HG03175 (cell line): ENCODE measurements around the gene INTS14.

Experiments used
- ATAC-seq: cut with Tn5 transposase; IDR thresholded peaks from one replicate; pipeline ENCODE4 v1.9.1; 2021; ENCODE audit warnings: mild to moderate bottlenecking, moderate library complexity; ENCODE audit not compliant: unreplicated experiment

Gene INTS14

DNA sequence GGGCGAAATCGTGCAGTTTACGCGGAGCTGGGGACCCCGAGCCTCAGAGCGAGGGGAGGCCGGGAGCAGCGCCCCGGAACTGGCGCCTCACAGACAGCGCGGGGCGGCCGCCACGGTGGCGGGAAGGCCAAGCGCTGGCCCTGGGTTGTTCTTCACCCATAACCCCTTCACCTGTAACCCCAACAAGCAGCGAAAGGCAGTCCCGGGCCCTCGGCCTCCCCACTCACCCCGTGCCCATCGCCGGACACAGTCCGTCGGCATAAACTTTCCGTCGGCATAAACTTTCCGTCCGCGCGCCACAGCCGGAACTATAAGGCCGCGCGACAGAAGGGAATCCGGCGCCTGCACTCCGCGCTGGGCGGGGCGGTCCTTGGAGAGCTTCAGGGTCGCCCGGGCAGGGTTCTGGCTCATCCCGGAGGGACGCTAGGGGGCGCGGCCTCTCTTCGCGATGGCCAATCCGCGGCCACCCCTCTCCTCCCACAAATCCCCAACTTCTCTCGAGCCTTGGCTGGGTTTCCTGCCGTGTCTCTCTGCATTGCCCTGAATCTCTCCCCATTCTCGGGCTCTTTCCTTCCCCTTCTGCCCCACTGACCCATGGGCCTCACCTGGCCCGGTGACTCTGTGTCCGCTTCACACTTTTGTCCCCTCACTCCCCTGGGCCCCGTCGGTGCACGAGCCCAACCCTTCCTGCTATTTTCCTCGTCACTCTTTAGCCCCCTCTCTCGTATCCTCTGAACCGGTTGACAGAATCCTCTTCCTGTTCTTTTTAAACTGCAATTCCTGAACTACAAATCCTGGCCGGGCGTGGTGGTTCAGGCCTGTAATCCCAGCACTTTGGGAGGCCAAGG is at the start of gene INTS14:
INTS14 (minus strand) TSS at position 261 of the 848 bp plus-strand sequence. CDS start 3,751 bp downstream, outside the sequence.
- peak; percentile 94 for ATAC-seq

DNA sequence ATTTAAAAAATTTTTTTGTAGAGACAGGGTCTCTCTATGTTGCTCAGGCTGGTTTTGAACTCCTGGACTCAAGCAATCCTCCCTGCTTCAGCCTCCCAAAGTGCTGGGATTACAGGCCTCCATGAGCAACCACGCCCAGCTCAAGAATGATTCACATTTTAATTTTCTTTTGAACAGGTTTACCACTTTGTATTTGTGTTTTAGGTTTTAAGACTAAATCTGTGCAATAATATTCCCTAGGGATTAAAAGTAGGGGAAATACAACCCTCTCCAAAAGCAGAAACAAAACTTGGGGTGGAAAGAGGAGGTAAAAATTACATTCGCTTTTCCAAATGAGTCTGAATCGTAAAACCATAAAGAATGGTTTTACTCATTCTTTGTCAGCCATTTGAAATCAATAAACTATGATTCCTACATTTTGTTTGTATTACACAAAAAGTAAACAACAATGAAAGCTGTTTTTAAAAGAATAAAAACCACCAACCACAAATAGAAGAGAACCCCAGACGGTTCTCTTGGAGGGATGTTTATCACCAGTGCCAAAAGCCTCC is 48.6 kb upstream of the INTS14 start:
- no peak for ATAC-seq

DNA sequence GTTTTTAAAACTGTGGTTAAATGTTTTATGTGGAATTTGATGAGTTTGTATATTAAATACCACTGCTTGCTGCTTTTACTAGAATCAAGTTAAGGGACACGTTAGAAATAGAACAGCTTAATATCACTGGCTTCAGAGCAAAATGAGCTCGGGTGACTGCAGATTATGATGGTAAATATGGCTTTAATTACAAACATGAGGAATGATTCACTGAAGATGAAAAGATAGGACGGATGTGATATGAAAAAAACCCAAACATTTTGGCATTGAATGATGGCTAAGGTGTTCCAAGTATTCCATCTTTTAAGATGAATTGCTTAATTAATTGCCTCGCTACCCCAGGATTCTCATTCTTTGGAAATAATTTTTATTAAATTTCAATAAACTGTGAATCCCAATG is 44.5 kb upstream of the INTS14 start:
- no peak for ATAC-seq

DNA sequence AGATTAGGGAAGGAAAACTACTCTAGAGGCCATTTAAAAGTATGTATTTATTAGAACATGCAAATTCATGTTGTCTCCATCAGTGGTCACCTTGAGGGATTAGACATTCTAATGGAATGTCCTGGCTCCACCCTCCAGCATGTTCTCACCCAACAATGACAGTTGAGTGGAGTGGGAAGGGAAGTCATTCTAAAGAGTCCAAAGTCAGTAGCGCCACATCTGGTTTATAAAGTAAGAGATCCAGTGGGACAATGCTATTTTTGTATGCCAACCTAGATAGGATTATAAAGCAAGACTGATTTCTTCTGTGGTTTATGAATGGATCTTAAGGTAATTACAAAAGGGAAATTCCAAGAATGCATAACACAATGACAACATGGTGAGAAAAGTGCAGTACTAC is 44.1 kb upstream of the INTS14 start:
- ATAC-seq = no peak

DNA sequence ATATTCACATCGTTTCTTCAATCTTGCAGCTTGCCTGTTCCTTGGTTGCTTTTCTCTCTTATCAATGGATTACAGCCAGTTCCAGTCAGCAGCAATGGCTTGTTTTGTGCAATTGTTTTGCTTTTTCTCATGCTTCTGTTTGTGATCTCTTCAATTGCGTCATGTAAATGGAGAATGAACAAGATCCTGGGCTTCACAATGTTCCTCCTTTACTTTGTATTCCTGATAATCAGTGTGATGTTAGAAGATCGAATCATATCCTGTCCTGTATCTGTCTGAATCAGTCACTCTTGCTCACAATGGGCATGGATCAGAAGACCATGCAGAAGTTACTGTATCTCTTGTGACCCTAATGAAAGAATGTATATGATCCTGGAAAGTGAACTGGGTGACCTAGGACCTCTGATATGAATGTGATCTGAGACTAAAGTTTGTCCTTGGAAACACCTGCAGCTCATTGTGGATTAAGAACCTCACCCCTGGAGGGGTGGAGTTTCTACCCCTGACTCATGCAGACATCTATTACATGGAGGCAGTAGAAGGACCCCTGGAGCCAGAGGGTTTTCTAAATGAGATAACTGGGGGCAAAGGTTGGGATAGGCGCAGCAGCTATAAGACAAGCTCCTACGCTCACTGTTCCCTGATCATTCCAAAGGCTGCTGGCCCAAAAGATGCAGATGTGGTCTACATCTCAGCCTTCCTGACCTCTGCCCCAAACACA is 43.0 kb upstream of the INTS14 start:
- no peak for ATAC-seq

DNA sequence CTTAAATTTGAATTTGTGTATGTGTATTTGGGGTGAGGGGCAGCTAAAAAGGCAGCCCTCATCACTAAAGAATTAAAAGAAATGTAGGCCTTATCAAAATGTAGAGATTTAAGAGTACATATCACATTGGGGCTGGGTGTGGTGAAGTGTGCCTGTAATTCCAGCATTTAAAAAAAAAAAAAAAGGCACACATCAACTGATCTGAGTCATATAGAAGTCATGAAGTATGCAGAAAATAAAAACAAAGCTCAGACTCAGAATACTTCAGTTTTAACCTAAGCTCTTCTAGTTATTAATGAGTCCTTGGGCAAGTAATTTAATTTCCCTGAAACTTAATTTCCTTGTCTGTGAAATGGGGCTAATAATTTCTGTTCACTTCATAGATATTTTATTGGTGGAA is 42.4 kb upstream of the INTS14 start:
- no peak for ATAC-seq

DNA sequence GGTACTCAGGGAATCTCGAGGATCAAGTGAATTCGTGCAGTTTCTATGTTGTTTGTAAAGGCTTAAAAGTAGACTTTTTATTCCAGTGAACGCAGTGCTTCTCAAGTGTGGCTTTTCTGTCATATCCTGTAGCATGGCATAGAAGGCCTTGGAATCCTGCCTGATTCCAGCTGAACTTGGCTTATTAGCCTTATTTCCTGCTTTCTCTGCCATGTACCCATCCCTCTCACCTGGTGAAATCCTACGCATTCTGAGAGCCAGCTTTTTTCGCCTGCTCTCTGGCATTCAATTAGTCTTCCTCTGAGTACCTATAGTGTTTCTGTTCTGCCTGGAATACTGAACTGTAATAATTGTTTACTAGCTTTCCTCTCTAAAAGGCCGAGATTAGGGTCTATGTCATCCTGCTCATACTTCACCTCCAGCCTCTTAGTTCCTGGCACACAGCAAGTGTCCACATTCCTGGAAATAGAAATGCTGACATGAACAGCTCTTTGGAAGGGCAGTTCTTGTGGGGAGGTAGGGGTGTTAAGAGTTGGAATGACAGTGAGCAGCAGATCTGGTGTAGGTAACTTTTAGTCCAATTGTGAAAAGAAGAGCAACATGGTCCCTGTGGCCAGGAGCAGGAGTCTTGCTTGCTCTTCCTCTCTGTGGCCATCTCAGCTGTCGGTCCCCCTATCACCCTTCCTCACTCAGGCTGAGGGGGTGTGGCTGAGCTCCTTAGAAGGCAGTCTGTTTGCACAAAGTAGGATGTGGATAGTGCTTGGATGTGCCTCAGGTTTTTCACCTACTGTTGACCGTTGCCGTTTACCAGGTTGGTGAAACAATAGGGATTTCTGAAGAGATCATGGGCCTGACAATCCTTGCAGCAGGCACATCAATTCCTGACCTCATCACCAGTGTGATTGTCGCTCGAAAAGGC is 41.2 kb upstream of the INTS14 start:
- ATAC-seq = no peak

DNA sequence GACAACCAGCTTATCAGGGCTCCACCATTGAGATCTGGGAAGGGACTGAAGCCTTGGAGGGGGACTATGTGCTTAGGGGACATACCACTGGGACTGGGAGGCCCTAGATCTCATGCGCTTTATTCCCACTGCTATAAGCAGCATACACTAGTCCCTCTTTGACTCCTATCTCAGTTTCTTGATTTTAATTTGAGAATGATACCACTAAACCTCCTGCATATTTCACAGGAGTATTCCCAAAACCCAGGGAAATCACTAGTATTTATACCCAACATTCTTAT is 40.1 kb upstream of the INTS14 start:
- no peak for ATAC-seq

DNA sequence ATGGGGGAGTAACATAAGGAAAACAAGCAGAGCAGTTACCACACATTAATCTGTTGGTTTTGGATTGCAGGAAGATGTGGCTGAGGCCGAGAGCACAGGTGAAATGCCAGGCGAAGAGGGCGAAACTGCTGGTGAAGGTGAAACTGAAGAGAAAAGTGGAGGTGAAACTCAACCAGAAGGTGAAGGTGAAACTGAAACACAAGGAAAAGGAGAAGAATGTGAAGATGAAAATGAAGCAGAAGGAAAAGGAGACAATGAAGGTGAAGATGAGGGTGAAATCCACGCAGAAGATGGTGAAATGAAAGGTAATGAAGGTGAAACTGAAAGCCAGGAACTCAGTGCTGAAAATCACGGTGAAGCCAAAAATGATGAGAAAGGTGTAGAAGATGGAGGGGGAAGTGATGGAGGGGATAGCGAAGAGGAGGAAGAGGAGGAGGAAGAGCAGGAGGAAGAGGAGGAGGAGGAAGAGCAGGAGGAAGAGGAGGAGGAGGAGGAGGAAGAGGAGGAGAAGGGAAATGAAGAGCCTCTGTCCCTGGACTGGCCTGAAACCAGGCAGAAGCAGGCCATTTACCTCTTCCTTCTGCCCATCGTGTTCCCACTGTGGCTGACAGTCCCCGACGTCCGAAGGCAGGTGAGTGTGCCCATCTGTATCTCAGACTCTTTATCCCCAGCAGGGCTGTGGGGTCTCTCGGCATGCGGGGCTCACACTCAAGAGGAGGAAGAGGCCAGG is 39.5 kb upstream of the INTS14 start:
- ATAC-seq = no peak

DNA sequence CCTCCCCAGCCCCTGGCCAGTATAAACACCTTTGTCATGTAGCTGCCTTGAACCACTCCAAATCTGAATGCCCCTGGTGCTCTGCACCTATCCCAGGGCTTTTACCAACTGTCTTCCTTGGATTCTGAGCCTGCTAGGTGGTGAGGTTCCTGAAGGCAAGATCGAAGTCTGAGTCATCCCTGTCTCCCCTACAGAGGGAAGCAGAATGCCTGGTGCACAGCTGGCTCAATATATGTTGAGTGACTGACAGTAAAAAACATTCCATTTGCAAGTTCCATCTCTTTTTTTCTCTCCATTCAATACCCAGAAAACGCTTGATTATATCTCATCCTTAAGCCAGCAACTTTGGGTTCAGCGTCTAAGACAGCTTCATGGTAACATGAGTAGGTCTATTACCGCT is 35.6 kb upstream of the INTS14 start:
- no peak for ATAC-seq

DNA sequence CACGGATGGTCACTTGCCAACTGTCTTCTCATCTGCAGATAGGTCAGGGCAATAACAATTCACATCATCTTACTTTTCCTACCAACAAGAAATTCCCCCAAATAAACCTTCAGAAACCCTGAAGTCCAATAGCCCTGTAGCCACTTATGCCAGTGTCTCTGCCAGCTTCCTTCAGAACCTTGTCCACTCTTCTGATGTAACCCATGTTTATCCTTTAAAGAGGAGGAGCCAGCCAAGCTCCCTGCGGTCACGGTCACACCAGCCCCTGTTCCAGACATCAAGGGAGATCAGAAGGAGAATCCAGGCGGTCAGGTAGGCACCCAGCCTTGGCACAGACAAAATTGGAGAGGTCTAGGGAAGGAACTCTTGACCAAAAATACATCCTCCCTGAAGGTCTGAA is 34.5 kb upstream of the INTS14 start:
- no peak for ATAC-seq

DNA sequence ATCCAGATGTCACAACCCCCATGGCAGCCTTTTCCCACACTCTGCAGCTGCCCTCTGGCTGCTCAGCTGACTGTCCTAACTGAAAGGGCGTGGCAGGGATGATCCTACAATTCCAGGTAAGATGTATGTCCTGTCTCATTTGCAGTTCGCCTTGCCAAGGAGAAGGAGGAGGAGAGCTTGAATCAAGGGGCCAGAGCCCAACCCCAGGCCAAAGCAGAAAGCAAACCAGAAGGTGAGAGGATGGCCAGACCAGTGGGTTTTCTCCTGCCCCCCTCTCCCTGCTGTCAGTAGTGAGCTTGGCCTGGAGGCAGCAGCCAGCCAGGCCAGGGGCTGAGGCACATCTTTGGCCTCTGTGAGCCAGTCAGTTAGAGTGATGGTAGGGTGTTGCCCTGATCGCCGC is 33.4 kb upstream of the INTS14 start:
- ATAC-seq = no peak

DNA sequence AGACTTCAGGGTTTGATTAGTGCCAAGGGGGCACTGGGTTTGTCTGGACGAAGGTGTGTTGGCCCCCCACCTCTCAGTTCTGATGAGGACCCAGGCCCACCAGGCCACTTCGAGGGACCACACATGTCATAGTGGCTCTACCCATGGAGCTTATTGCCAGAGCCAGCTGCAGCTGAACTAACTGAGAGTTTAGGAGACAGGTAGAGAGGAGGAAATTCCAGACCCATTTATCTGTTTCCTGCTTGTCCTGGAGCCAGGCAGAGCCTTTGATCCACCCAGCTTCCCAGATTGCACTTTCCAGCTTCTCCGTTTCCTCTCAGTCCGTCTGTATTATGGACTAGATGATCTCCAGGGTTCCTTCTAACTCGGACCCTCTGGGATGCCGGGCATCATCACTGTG is 31.7 kb upstream of the INTS14 start:
- no peak for ATAC-seq

DNA sequence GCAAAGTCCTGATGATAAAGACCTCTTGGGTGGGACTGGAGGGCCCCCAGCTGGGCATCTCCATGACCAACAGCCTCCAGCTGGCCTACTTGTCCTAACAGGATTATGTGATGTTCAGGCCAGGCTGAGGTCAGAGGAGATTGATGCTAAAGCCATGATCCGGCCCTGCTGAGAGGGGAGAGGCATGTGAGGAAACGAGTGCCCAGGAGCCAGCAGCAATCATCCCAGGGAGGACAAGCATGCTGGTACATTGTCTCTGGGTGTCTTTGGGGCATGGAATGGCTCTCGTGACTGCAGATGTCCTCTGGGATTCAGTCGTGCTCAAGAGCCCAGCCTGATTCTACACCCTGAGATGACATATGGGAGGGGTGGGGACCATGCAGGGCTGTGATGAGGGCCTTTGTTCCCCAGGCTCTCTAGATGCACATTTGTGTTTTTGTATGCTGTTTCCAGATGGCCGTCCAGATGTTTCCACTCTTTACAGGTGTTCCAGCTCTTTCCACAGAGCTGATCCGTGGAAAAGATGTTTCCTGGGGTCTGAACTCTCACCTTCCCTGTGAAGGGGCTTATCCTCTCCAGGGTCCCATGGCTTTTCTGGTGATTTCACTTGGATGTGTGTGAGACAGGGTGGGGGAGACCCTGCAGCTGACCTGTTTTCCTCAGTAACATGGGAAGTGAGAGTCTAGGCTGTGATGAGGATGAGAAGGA is 31.0 kb upstream of the INTS14 start:
- ATAC-seq = no peak

DNA sequence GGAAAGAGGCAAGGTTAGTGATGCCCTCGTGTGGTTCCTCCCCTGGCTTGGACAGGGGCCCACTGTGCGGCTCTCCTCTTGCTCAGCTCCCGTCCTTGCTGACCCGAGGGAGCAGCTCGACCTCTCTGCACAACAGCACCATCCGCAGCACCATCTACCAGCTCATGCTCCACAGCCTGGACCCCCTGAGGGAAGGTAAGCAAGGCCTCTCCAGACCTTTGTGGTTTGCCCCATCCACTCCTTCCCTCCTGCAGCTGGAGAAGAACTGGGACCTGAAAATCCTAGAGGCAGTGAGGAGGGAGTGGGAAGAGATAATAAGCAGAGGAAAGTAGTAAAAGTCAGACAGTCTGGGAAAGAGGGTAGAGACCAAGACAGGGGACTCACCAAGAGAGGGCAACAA is 28.6 kb upstream of the INTS14 start:
- ATAC-seq = no peak

DNA sequence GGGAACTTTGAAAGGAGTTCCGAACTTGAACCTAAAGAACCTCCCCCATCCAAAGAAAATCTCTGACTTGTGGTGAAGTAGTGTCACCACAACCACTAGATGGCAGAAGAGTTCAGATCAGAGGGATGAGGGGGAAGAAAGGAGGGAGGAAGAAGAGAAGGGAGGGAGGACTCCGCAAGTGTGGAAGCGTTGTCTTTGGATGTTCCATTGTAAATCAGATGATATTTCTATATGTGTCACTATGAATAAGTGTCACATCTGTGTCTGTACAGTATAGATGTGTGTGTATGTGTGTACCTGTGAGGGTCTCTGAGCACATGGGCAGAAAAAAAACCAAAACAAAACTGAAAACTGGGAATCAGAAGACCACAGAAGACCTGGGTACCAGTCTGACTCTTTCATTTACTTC is 27.8 kb upstream of the INTS14 start:
- no peak for ATAC-seq

DNA sequence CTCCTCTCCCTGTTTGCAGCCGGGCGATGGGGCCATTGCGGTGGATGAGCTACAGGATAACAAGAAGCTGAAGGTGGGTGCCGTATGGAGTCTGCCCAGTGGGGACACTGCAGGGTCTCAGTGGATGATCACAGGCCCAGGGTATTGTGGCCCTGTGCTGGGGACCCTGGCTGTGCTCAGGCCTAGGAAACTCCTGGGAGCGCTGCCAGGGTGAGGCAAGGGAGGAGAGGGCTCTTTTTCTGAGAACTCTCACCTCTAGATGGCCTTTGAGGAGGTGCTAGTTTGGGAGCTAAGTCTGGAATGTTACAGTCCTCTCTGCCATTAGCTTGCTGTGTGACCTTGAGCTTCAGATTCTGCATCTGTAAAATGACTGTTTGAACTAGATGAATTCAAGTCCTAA is 27.2 kb upstream of the INTS14 start:
- no peak for ATAC-seq

DNA sequence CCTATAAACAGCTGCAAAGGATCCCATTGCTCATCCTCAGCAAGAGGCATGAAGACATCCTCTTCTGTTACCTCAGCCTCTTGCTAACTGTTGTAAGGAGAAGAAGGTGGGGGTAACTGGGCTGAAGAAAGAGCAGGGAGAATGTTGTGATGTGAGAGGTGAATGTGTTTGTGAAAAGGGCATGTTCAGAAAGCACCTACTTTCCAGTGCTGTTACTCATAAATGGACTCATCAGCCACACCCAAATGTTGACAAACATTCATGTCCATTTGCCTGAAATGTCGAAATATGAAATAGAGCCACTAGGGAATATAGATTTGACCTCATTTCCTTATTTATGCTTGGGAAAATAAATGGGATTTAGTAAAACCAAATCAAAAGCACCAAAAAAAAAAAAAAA is 23.4 kb upstream of the INTS14 start:
- ATAC-seq = no peak

DNA sequence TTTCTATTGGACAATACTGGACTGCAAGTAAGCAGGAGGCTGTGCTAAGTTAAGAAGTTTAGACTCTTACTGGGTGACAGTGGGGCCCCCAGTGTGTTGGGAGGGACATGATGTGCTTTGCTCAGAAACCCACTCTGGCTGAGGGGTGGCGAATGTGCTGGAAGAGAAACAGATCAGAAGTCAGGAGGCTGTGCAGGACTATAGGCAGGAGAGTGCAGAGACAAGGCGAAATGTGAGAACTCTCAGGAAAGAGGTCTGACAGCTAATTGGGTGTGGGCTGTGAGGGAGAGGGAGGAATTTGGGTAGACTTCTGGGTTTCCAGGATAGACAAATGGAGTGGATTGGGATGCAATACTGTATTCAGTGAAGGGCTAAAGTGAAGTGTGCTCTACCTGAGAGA is 22.8 kb upstream of the INTS14 start:
- ATAC-seq = no peak

DNA sequence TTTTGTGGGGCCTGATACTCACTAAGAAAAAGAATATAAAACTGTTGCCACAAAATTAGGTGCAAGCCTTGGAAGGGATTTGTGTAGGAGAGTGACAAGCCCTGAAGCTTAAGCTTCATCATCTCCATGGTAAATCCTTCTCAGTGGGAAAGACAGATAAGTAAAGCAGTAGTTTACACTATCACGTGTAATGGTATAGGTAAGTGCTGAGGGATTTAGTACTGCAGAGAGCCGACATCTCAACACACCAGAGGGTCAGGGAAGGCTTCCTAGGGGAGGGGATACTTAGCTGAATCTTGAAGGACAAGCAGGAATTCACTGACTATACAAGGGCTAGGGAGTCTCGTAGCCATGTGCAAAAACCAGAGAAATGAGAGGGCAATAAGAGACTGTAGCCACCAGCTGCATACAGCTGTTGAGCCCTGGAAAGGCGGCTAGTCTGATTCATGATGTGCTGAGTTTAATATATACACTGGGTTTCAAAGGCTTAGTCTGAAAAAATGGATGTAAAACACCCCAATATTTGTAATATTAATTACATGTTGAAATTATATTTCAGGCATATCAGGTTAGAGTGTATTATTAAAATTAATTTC is 21.9 kb upstream of the INTS14 start:
- no peak for ATAC-seq
